ENCODE measurements around the gene TNFAIP8L3. TPM values are rescaled to one million over a fixed set of nuclear protein-coding genes. Genes with fewer than 3 reads are reported as not detected.

TNFAIP8L3 gene
- total and polyA plus RNA-seq, 2 of the 4 experiments (the other 2 are of a cell fraction) = 0.29 to 0.90 TPM

DNA sequence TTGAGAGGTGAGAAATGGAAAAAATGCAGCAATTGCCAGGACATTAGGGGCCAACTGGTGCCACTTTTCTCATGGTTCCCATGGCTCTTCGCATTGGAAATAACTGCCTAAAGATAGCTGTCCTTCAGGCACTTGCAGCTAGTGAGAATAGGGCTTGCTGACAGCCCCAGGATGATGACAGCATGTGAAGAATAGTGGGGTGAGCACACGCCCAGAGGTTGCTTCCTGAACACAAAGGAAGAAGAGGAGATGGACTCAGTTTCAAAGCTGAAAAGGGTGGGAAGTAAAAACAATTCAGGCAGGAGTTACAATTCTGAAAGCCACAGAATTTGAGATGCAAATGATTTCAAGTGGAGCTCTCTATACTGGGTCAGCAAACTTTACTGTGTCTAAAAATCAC is 45.6 kb downstream of the TNFAIP8L3 start:
- POLR2A ChIA-PET (ENCODE audit: unreplicated experiment) = no interaction called here

More for the DNA sequence above, 45.6 kb downstream of the TNFAIP8L3 start:
- no peak overlapping the region for H2AK9ac ChIP-seq (replicated peaks; ENCODE audit: low read depth, low read length, poor library complexity)
- H2AFZ ChIP-seq (replicated peaks; ENCODE audit: low read length, poor library complexity) = no peak overlapping the region
- H4K20me1 ChIP-seq (ENCODE audit: insufficient read depth, low read length) = no peaks in the 10 kb centered on the region
- H3K27ac ChIP-seq (ENCODE audit: insufficient read depth, low read length) = no peak overlapping the region
- no peak overlapping the region for H4K91ac ChIP-seq (ENCODE audit: insufficient read depth, low read depth, low read length)
- in situ Hi-C loops (cut with MboI; ENCODE audit: low sequenced_read_pairs) = no loop called here
- H3K4me1 ChIP-seq (ENCODE audit: control insufficient read depth, insufficient read depth, low read length) = peaks cover 6% of the 10 kb centered on the region; the same call in 1 of the 2 replicates
- no TSS peak for BruUV-seq (replicated peaks)
- ATAC-seq (ENCODE audit: low read depth) = no peak
- no peak overlapping the region for H2AK5ac ChIP-seq (ENCODE audit: low read depth, low read length)
- H2BK5ac ChIP-seq (ENCODE audit: low read depth, low read length, poor library complexity, severe bottlenecking) = no peak overlapping the region
- no peak overlapping the region for H3K23ac ChIP-seq (ENCODE audit: low read depth, low read length)
- DNase-seq = no peak
- H4K8ac ChIP-seq (ENCODE audit: low read depth in 2 of 2, low read length in 2 of 2) = no peak overlapping the region
- CTCF ChIA-PET = interaction anchor here (0.6 kb wide), 1 partner anchor 515 kb away, joined by 3 read pairs; no protein-coding TSS in a partner anchor
- H3K27me3 ChIP-seq (ENCODE audit: control insufficient read depth, insufficient read depth, low read length) = peaks cover 5% of the 10 kb centered on the region; the same call in 1 of the 2 replicates
- no peak overlapping the region for H4K5ac ChIP-seq (ENCODE audit: low read depth, low read length)
- H3K4me2 ChIP-seq (ENCODE audit: low read depth, low read length) = no peak overlapping the region
- no peaks in the 10 kb centered on the region for H3K9me3 ChIP-seq (ENCODE audit: control insufficient read depth, insufficient read depth, low read length)
- H3K4ac ChIP-seq (ENCODE audit: low read depth, low read length) = no peak overlapping the region
- intact Hi-C loops (cut with micrococcal nuclease) = no loop called here
- H3K9ac ChIP-seq (ENCODE audit: low read depth, low read length) = no peak overlapping the region
- H3K79me1 ChIP-seq (ENCODE audit: low read depth in 1 of 2, low read length in 2 of 2) = no peaks in the 10 kb centered on the region
- H2BK20ac ChIP-seq (ENCODE audit: low read depth, low read length) = no peak overlapping the region
- TF ChIP-seq, protein P1, sequence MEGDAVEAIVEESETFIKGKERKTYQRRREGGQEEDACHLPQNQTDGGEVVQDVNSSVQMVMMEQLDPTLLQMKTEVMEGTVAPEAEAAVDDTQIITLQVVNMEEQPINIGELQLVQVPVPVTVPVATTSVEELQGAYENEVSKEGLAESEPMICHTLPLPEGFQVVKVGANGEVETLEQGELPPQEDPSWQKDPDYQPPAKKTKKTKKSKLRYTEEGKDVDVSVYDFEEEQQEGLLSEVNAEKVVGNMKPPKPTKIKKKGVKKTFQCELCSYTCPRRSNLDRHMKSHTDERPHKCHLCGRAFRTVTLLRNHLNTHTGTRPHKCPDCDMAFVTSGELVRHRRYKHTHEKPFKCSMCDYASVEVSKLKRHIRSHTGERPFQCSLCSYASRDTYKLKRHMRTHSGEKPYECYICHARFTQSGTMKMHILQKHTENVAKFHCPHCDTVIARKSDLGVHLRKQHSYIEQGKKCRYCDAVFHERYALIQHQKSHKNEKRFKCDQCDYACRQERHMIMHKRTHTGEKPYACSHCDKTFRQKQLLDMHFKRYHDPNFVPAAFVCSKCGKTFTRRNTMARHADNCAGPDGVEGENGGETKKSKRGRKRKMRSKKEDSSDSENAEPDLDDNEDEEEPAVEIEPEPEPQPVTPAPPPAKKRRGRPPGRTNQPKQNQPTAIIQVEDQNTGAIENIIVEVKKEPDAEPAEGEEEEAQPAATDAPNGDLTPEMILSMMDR (conservative IDR thresholded peaks at IDR 0.05; ENCODE audit: low read depth, low read length) = no peak
- TF ChIP-seq, protein P2, sequence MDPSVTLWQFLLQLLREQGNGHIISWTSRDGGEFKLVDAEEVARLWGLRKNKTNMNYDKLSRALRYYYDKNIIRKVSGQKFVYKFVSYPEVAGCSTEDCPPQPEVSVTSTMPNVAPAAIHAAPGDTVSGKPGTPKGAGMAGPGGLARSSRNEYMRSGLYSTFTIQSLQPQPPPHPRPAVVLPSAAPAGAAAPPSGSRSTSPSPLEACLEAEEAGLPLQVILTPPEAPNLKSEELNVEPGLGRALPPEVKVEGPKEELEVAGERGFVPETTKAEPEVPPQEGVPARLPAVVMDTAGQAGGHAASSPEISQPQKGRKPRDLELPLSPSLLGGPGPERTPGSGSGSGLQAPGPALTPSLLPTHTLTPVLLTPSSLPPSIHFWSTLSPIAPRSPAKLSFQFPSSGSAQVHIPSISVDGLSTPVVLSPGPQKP (IDR thresholded peaks at IDR 0.05; ENCODE audit: borderline replicate concordance, low read depth, low read length) = no peak
- no peak for TF ChIP-seq BHLHE40 (IDR thresholded peaks at IDR 0.05; ENCODE audit: low read depth, low read length)
- no peak for TF ChIP-seq MXI1 (IDR thresholded peaks at IDR 0.05; ENCODE audit: borderline replicate concordance, low read depth, low read length)
- TF ChIP-seq NFE2L2 (IDR thresholded peaks at IDR 0.05; ENCODE audit: low read depth, low read length) = no peak
- TF ChIP-seq RCOR1 (IDR thresholded peaks at IDR 0.05; ENCODE audit: insufficient replicate concordance, low read length) = no peak
- no peak for TF ChIP-seq RAD21 (IDR thresholded peaks at IDR 0.05; ENCODE audit: low read length)
- no peak for TF ChIP-seq MAFK (IDR thresholded peaks at IDR 0.05; ENCODE audit: low read depth, low read length)
- TF ChIP-seq POLR2A (IDR thresholded peaks at IDR 0.05; ENCODE audit: low read depth, low read length) = no peak
- no peak for TF ChIP-seq CEBPB (IDR thresholded peaks at IDR 0.05; ENCODE audit: low read depth, low read length)
- TF ChIP-seq RFX5 (IDR thresholded peaks at IDR 0.05; ENCODE audit: low read depth, low read length) = no peak
- H3K36me3 ChIP-seq (ENCODE audit: control insufficient read depth, insufficient read depth, low read length) = no peaks in the 10 kb centered on the region
- no peak overlapping the region for H3K18ac ChIP-seq (ENCODE audit: low read depth, low read length)
- H3K56ac ChIP-seq (ENCODE audit: extremely low read depth, insufficient read depth, low read length) = no peak overlapping the region
- H2BK15ac ChIP-seq (ENCODE audit: low read depth, low read length) = no peak overlapping the region
- no peak overlapping the region for H3K4me3 ChIP-seq (ENCODE audit: insufficient read depth, low read depth, low read length)
- dilution Hi-C loops (cut with HindIII; ENCODE audit: low sequenced_read_pairs, unreplicated experiment) = no loop called here
- WGBS, 2 experiments (ENCODE audit: extremely low coverage in 2 of 2, insufficient read length in 1 of 2) = no CpG with 5 or more reads among the region's 2 CpGs
- H3K14ac ChIP-seq (replicated peaks; ENCODE audit: low read depth, low read length) = no peak overlapping the region
- H3K9me1 ChIP-seq (ENCODE audit: insufficient read depth, low read length) = no peaks in the 10 kb centered on the region; the same call in 1 of the 2 replicates
- H2BK120ac ChIP-seq (ENCODE audit: low read depth, low read length) = no peak overlapping the region
